ENCODE data around the gene TANC1.

DNA sequence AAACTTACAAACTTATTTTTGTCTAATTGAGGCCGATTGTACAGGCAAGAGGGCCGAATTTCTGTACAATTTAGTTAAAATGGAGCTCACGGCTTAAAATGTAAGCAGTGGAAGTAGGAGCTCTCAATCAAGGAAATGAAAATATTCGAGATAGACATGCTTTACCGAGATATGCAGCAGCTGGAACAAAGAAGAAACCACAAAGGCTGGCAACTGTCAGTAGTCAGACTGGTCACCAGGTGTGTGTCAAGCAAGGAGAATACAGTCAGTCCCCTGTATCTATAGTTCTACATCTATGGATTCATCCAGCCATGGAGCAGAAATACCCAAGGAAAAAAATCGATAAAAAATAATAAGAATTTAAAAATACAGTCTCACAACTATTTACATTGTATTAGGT lies 195.5 kb downstream of the TANC1 start:
- TF ChIP-seq, protein P1, sequence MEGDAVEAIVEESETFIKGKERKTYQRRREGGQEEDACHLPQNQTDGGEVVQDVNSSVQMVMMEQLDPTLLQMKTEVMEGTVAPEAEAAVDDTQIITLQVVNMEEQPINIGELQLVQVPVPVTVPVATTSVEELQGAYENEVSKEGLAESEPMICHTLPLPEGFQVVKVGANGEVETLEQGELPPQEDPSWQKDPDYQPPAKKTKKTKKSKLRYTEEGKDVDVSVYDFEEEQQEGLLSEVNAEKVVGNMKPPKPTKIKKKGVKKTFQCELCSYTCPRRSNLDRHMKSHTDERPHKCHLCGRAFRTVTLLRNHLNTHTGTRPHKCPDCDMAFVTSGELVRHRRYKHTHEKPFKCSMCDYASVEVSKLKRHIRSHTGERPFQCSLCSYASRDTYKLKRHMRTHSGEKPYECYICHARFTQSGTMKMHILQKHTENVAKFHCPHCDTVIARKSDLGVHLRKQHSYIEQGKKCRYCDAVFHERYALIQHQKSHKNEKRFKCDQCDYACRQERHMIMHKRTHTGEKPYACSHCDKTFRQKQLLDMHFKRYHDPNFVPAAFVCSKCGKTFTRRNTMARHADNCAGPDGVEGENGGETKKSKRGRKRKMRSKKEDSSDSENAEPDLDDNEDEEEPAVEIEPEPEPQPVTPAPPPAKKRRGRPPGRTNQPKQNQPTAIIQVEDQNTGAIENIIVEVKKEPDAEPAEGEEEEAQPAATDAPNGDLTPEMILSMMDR (IDR thresholded peaks at IDR 0.05) = no peak
- no peak for TF ChIP-seq POLR2A (IDR thresholded peaks at IDR 0.05)

Data from testis (tissue), 2 donors.